Adrenal gland (tissue), 12 donors: Measurements from ENCODE around the gene CYP19A1. TPM values are rescaled to one million over a fixed set of nuclear protein-coding genes. Genes with fewer than 3 reads are reported as not detected.
A peak's percentile ranks its signal among the peaks of the same experiment; 100 is the strongest.

Experiments used
- DNase-seq, 7 donors: peaks; one replicate each; pipeline ENCODE4 v3.0.0-alpha.2; 2019 to 2020
- H3K27ac ChIP-seq, 5 donors: fragments of 200-600 bp; sonication (generic) in 4 of 5; 1 replicate in 3 of 5; 2 replicates in 2 of 5; pipeline versions ENCODE4 v1.5.1 to v1.8.0; 2016 to 2020; ENCODE audit warnings: mild to moderate bottlenecking in 1 of 5
- H3K27me3 ChIP-seq: fragments of 200-600 bp; 2 replicates; pipeline ENCODE4 v1.8.0; 2021
- H3K36me3 ChIP-seq, 2 donors: fragments of 200-600 bp; replicated peaks in 1 of 2; 1 replicate in 1 of 2; 2 replicates in 1 of 2; pipeline versions ENCODE4 v1.5.1 to v1.8.0; 2018 to 2022
- H3K4me1 ChIP-seq, 2 donors: fragments of 200-600 bp; replicated peaks in 1 of 2; 1 replicate in 1 of 2; 2 replicates in 1 of 2; pipeline versions ENCODE4 v1.5.1 to v1.8.0; 2018 to 2021
- H3K4me3 ChIP-seq, 4 donors: fragments of 200-600 bp; sonication (generic) in 3 of 4; one replicate each; pipeline ENCODE4 v1.5.1; 2016 to 2018
- H3K9me3 ChIP-seq, 3 donors: fragments of 200-600 bp; sonication (generic) in 1 of 3; replicated peaks in 1 of 3; 1 replicate in 2 of 3; 2 replicates in 1 of 3; pipeline versions ENCODE4 v1.5.1 to v1.8.0; 2016 to 2021
- POLR2A ChIP-seq, 2 donors: fragments of 450-650 bp; IDR thresholded peaks; one replicate each; pipeline ENCODE4 v1.6.1; 2017; ENCODE audit warnings: antibody characterized with exemption in 2 of 2, mild to moderate bottlenecking in 2 of 2, moderate library complexity in 1 of 2
- WGBS, 4 donors: extraction: QIAGEN DNeasy Blood & Tissue Kit in 2 of 4; methylation state at CpG; one replicate each; pipeline versions ENCODE4 v1.1.5 to v1.1.7; 2013 to 2017; 5-methylcytosine and 5-hydroxymethylcytosine counted together
- intact Hi-C, 2 donors: fragments of 100-400 bp; cut with DNase I; formaldehyde crosslinking; loops; one replicate each; pipeline versions ENCODE4 v1.14.1 to v1.15.0; 2022 to 2023
- polyA plus RNA-seq, 3 donors: library from polyadenylated mRNA; stranded (reverse); fragments of 200-250 nt in 2 of 3; fragments of 350-450 nt in 1 of 3; fragmentation: Illumina TruSeq in 1 of 3; extraction: RNeasy Lipid Tissue Mini Kit (QIAGEN cat#74804) in 1 of 3; gene quantifications; one replicate each; pipeline ENCODE4 v1.2.3, GENCODE V29; 2013 to 2014
- total RNA-seq, 9 donors: library from RNA; depleted of rRNA in 4 of 9; stranded (reverse); fragments of >200 nt in 4 of 9; fragments of 120-200 nt in 1 of 9; fragmentation: NEBNext Ultra II Directional in 1 of 9; extraction: Animal tissue kit (Norgen Biotek cat#: 25700) in 1 of 9; gene quantifications; one replicate each; pipeline versions ENCODE4 v1.1.0 to v1.2.4, GENCODE V29; 2013 to 2023
- TF ChIP-seq, protein P1 (sequence below), 6 experiments: fragments of 450-650 bp in 4 of 6; fragments of 200-600 bp in 2 of 6; sonication (generic) in 1 of 6; IDR thresholded peaks; 1 replicate in 5 of 6; 2 replicates in 1 of 6; pipeline versions ENCODE4 v1.5.1 to v1.8.0; 2016 to 2021; ENCODE audit warnings: antibody characterized with exemption in 6 of 6, mild to moderate bottlenecking in 2 of 6, moderate library complexity in 1 of 6
- donor health status: healthy with polysubstance abuse.
- donor health status: Bipolar disorder and iron deficiency.
- donor health status: DM: yes; HTN: yes; CAD: no.
- donor health status: DM: no; HTN: no; CAD: no.
- donor health status: DM: no; HTN: no; CAD: no.
- donor health status: DM: yes; HTN: yes; CAD: no.

CYP19A1 gene
- total and polyA plus RNA-seq, 12 donors: 0.41 to 21.6 (median 1.3) TPM

GRCh38 chr15:51226576-51227210 lies 111.7 kb downstream of the CYP19A1 start:
- H3K4me1 ChIP-seq: peaks cover 4 to 16% of the 10 kb centered on the region in 2 donors
- H3K36me3 ChIP-seq: no peaks in the 10 kb centered on the region
- TF ChIP-seq POLR2A (IDR thresholded peaks at IDR 0.05): no peak
- TF ChIP-seq, protein P1, sequence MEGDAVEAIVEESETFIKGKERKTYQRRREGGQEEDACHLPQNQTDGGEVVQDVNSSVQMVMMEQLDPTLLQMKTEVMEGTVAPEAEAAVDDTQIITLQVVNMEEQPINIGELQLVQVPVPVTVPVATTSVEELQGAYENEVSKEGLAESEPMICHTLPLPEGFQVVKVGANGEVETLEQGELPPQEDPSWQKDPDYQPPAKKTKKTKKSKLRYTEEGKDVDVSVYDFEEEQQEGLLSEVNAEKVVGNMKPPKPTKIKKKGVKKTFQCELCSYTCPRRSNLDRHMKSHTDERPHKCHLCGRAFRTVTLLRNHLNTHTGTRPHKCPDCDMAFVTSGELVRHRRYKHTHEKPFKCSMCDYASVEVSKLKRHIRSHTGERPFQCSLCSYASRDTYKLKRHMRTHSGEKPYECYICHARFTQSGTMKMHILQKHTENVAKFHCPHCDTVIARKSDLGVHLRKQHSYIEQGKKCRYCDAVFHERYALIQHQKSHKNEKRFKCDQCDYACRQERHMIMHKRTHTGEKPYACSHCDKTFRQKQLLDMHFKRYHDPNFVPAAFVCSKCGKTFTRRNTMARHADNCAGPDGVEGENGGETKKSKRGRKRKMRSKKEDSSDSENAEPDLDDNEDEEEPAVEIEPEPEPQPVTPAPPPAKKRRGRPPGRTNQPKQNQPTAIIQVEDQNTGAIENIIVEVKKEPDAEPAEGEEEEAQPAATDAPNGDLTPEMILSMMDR (IDR thresholded peaks at IDR 0.05): no peak
- 75 to 82% (median 79%) methylated on average over 6 of the region's 6 CpGs for WGBS, 4 donors
- H3K27me3 ChIP-seq: no peaks in the 10 kb centered on the region
- H3K9me3 ChIP-seq: no peaks in the 10 kb centered on the region
- intact Hi-C loops: no loop called here
- DNase-seq: no peak
- H3K4me3 ChIP-seq: no peak overlapping the region
- H3K27ac ChIP-seq: no peak overlapping the region

DNA sequence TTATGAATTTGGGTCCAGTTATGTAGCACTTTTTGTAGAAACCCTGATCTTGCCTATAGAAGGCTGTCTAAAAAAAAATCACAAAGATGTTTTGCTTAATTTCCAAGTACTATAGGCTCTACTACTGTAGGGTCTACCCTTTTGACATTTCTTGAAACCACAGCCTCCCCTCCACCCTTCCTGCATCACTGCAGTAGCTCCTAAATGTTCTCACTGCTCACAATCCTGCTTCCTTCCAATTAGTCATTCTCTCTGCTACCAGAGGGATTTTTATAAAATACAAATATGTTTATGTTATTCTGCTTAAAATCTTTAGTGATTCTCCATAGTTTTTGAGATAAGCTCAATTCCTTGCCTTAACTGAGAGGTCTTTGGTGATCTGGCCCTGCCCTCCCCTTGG lies 114.0 kb downstream of the CYP19A1 start:
- H3K9me3 ChIP-seq: no peaks in the 10 kb centered on the region
- intact Hi-C loops: no loop called here
- no peak for TF ChIP-seq POLR2A (IDR thresholded peaks at IDR 0.05)
- TF ChIP-seq, protein P1 (IDR thresholded peaks at IDR 0.05): no peak
- H3K36me3 ChIP-seq: no peaks in the 10 kb centered on the region
- no peak overlapping the region for H3K27ac ChIP-seq
- peaks cover 4 to 10% of the 10 kb centered on the region in 2 donors for H3K4me1 ChIP-seq
- no peak overlapping the region for H3K4me3 ChIP-seq
- DNase-seq: no peak
- no peaks in the 10 kb centered on the region for H3K27me3 ChIP-seq

GRCh38 chr15:51223771-51224229 lies 114.6 kb downstream of the CYP19A1 start:
- Histone ChIP-seq H3K36me3 (no peaks in the 10 kb centered on the region), H3K9me3 (no peaks in the 10 kb centered on the region), H3K27ac (peak overlapping the region in 1 of 5 donors; percentile 6), H3K27me3 (no peaks in the 10 kb centered on the region), H3K4me3 (no peak overlapping the region), H3K4me1 (peaks cover 4 to 9% of the 10 kb centered on the region in 2 donors)
- peak in 2 of 7 donors; percentile 35 to 43 for DNase-seq
- intact Hi-C loops: no loop called here
- TF ChIP-seq, protein P1 (IDR thresholded peaks at IDR 0.05): no peak
- TF ChIP-seq POLR2A (IDR thresholded peaks at IDR 0.05): no peak
- 70 to 78% (median 73%) methylated on average over 3 of the region's 3 CpGs for WGBS, 4 donors

DNA sequence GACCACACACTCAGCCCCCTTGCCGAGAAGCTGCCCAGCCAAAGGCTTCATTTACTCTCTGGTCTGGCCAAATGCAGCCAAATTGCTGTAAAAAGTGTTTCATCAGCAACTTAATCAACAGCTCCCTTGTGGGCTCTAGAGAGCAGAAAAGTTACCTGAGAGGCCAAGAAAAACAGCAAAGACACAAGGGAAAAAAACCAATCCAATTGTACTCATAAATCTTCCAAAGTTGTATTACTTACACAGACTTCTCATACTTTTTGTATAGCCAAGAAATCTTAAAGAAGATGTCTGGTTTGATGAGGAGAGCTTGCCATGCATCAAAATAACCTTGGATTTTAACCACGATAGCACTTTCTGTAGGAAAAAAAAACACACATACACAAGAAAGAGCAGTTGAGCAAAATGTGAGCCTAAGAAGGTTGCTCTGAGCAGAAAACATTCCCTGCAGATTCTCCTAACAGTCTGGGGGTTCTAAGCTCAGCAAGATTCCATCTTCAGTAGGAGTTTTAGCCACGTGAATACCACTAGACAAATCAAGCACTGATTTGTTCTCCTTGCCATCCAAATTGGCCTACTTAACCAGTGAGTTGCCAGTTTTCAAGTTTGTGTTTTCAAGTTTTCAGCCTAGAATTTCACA lies 120.0 kb downstream of the CYP19A1 start:
- H3K4me3 ChIP-seq: no peak overlapping the region
- TF ChIP-seq, protein P1 (IDR thresholded peaks at IDR 0.05): no peak
- no peak for TF ChIP-seq POLR2A (IDR thresholded peaks at IDR 0.05)
- intact Hi-C loops: no loop called here
- no peaks in the 10 kb centered on the region for H3K9me3 ChIP-seq
- H3K36me3 ChIP-seq: no peaks in the 10 kb centered on the region
- H3K27ac ChIP-seq: no peak overlapping the region
- 48 to 57% (median 52%) methylated on average over 3 of the region's 3 CpGs for WGBS, 4 donors
- DNase-seq: no peak
- no peaks in the 10 kb centered on the region for H3K4me1 ChIP-seq
- no peaks in the 10 kb centered on the region for H3K27me3 ChIP-seq
